ENCODE data around the gene ZNF583.

- no peak for TF ChIP-seq CTCF (tag by site-specific recombination; IDR thresholded peaks at IDR 0.05)
- TF ChIP-seq MZF1 (tag by site-specific recombination; IDR thresholded peaks at IDR 0.05; ENCODE audit: borderline replicate concordance) = no peak
- no peak for TF ChIP-seq ZNF362 (tag by site-specific recombination; IDR thresholded peaks at IDR 0.05)
- no peak for TF ChIP-seq ZNF843 (tag by site-specific recombination; IDR thresholded peaks at IDR 0.05)
- TF ChIP-seq GLI4 (tag by site-specific recombination; IDR thresholded peaks at IDR 0.05) = no peak
- TF ChIP-seq REST (tag by site-specific recombination; IDR thresholded peaks at IDR 0.05) = no peak
- no peak for TF ChIP-seq PRDM10 (tag by site-specific recombination; IDR thresholded peaks at IDR 0.05)
- TF ChIP-seq ZNF274 (IDR thresholded peaks at IDR 0.05; ENCODE audit: low read length) = no peak
- no peak for TF ChIP-seq ZNF274 (tag by site-specific recombination; IDR thresholded peaks at IDR 0.05; ENCODE audit: borderline replicate concordance)
- no peak for TF ChIP-seq HOXA7 (CRISPR knock-in tag; IDR thresholded peaks at IDR 0.05; ENCODE audit: borderline replicate concordance)
- no peak for TF ChIP-seq TSHZ1 (tag by site-specific recombination; IDR thresholded peaks at IDR 0.05; ENCODE audit: borderline replicate concordance)
- TF ChIP-seq ZFP3 (tag by site-specific recombination; IDR thresholded peaks at IDR 0.05; ENCODE audit: low read depth) = no peak
- no peak for TF ChIP-seq ZFP41 (tag by site-specific recombination; IDR thresholded peaks at IDR 0.05; ENCODE audit: borderline replicate concordance)
- no peak for TF ChIP-seq ZNF785 (tag by site-specific recombination; IDR thresholded peaks at IDR 0.05)
Observed at GRCh38 chr19:56398809-56399208, 5.3 kb upstream of the ZNF583 start.

Measured in HEK293 (cell line).